GM13976 (cell line): ENCODE measurements around the gene SPTBN1.
A peak's percentile ranks its signal among the peaks of the same experiment; 100 is the strongest.

ENCODE experiments used
- DNase-seq: peaks from one replicate; pipeline ENCODE4 v3.0.0; 2012; ENCODE audit warnings: low spot score
- CTCF ChIP-seq: IDR thresholded peaks from 2 replicates; pipeline ENCODE4 v1.5.1; 2012; ENCODE audit warnings: borderline replicate concordance, mild to moderate bottlenecking; ENCODE audit not compliant: insufficient read depth; ENCODE audit errors: extremely low read depth, missing control alignments, control extremely low read depth
- in situ Hi-C: fragments of 300-500 bp; cut with MboI; formaldehyde crosslinking; loops from one replicate; pipeline ENCODE4 v1.12.0; 2022; ENCODE audit warnings: low sequenced_read_pairs, mixed read lengths, inconsistent platforms; ENCODE audit not compliant: unreplicated experiment

SPTBN1 gene

GRCh38 chr2:54518430-54518829 is 62.3 kb downstream of the SPTBN1 start:
- no peak for TF ChIP-seq CTCF
- DNase-seq, result no peak
- in situ Hi-C loops, result no loop called here

GRCh38 chr2:54519841-54520459 is 63.8 kb downstream of the SPTBN1 start:
- in situ Hi-C loops, result loop anchor here (5.0 to 10.0 kb wide), 2 partner anchors 137 to 185 kb away; no protein-coding TSS in a partner anchor
- TF ChIP-seq CTCF, result no peak
- DNase-seq, result no peak

GRCh38 chr2:54520687-54521086 is 64.6 kb downstream of the SPTBN1 start:
- DNase-seq, result no peak
- in situ Hi-C loops, result loop anchor here (5.0 to 10.0 kb wide), 2 partner anchors 137 to 184 kb away; no protein-coding TSS in a partner anchor
- no peak for TF ChIP-seq CTCF

- in situ Hi-C loops, result loop anchor here (5.0 to 10.0 kb wide), 2 partner anchors 135 to 182 kb away; no protein-coding TSS in a partner anchor
- DNase-seq, result peak; percentile 71
- peak; percentile 78 for TF ChIP-seq CTCF
These were observed 66.6 kb downstream of the SPTBN1 start for GRCh38 chr2:54522624-54523281.

GRCh38 chr2:54523324-54523959 is 67.3 kb downstream of the SPTBN1 start:
- in situ Hi-C loops, result loop anchor here (5.0 to 10.0 kb wide), 2 partner anchors 134 to 181 kb away; no protein-coding TSS in a partner anchor
- no peak for TF ChIP-seq CTCF
- no peak for DNase-seq

GRCh38 chr2:54524226-54524991 is 68.3 kb downstream of the SPTBN1 start:
- TF ChIP-seq CTCF, result no peak
- DNase-seq, result peak; percentile 56
- in situ Hi-C loops, result loop anchor here (5.0 to 10.0 kb wide), 2 partner anchors 133 to 180 kb away; no protein-coding TSS in a partner anchor
